H1 (cell line): ENCODE results near the gene PRR22. TPM values are rescaled to one million over a fixed set of nuclear protein-coding genes. Genes with fewer than 3 reads are reported as not detected.
A peak's percentile ranks its signal among the peaks of the same experiment; 100 is the strongest.

Source experiments
- CTCF ChIA-PET: fragments of 300-600 bp; sonication (Branson Sonifier 250); formaldehyde crosslinking; loops from one replicate; lab custom pipeline; 2021; ENCODE audit not compliant: partially characterized antibody; lab: Charles Lee
- POLR2A ChIA-PET: fragments of 300-600 bp; sonication (Branson Sonifier 250); formaldehyde crosslinking; loops from one replicate; lab custom pipeline; 2021; ENCODE audit warnings: inconsistent platforms; ENCODE audit not compliant: partially characterized antibody; lab: Charles Lee
- DNase-seq, 2 experiments: peaks; one replicate each; pipeline versions ENCODE4 v3.0.0 to v3.0.0-alpha.2; 2010 to 2022; ENCODE audit warnings: low spot score in 2 of 2, low read depth in 1 of 2, mixed read lengths in 1 of 2
- FAIRE-seq: peaks from 2 replicates; lab custom pipeline; 2011; peaks lifted over from hg19 to GRCh38; lab: Jason Lieb, UNC
- H2AFZ ChIP-seq: 2 replicates; pipeline ENCODE4 v1.8.1; 2012; ENCODE audit warnings: low read length, inconsistent platforms
- H2AK5ac ChIP-seq: 2 replicates; pipeline ENCODE4 v1.6.1; 2013; ENCODE audit warnings: low read depth, low read length
- H2BK120ac ChIP-seq: replicated peaks from 2 replicates; pipeline ENCODE3; 2013; ENCODE audit warnings: low read depth, low read length, inconsistent platforms
- H2BK12ac ChIP-seq: 2 replicates; pipeline ENCODE4 v1.6.1; 2013; ENCODE audit warnings: low read depth, low read length
- H2BK15ac ChIP-seq: 2 replicates; pipeline ENCODE4 v1.6.1; 2013; ENCODE audit warnings: low read length
- H2BK20ac ChIP-seq: 2 replicates; pipeline ENCODE4 v1.6.1; 2013; ENCODE audit warnings: low read length
- H2BK5ac ChIP-seq: 2 replicates; pipeline ENCODE4 v1.6.1; 2013; ENCODE audit warnings: low read depth, low read length
- H3K14ac ChIP-seq: 2 replicates; pipeline ENCODE4 v1.6.1; 2013; ENCODE audit warnings: inconsistent platforms; ENCODE audit not compliant: insufficient read length
- H3K18ac ChIP-seq: 2 replicates; pipeline ENCODE4 v1.6.1; 2013; ENCODE audit warnings: low read length; ENCODE audit errors: extremely low read depth
- H3K23ac ChIP-seq: 2 replicates; pipeline ENCODE4 v1.6.1; 2013; ENCODE audit warnings: inconsistent platforms; ENCODE audit not compliant: insufficient read length
- H3K23me2 ChIP-seq: 2 replicates; pipeline ENCODE4 v1.6.1; 2013; ENCODE audit warnings: low read depth, low read length
- H3K27ac ChIP-seq: 2 replicates; pipeline ENCODE4 v1.6.1; 2011; ENCODE audit warnings: low read depth, low read length, inconsistent platforms
- H3K27me3 ChIP-seq, 4 experiments: replicated peaks in 1 of 4; 1 replicate in 1 of 4; 2 replicates in 3 of 4; pipeline versions ENCODE4 v1.6.1 to v1.8.1; 2011 to 2013; ENCODE audit warnings: low read length in 3 of 4, mild to moderate bottlenecking in 3 of 4, inconsistent platforms in 2 of 4, mixed read lengths in 2 of 4, moderate library complexity in 1 of 4; ENCODE audit not compliant: control insufficient read depth in 3 of 4, insufficient read depth in 3 of 4; ENCODE audit errors: extremely low read depth in 1 of 4
- H3K36me3 ChIP-seq, 4 experiments: 2 replicates each; pipeline versions ENCODE4 v1.6.1 to v1.8.1; 2011 to 2013; ENCODE audit warnings: mild to moderate bottlenecking in 4 of 4, low read length in 3 of 4, moderate library complexity in 2 of 4, control low read depth in 1 of 4, inconsistent platforms in 1 of 4; ENCODE audit not compliant: insufficient read depth in 4 of 4, control insufficient read depth in 2 of 4
- H3K4ac ChIP-seq: replicated peaks from 2 replicates; pipeline ENCODE3; 2013; ENCODE audit warnings: low read length, low read depth, mixed read lengths, inconsistent platforms; ENCODE audit not compliant: insufficient read length
- H3K4me1 ChIP-seq, 4 experiments: replicated peaks in 1 of 4; 1 replicate in 1 of 4; 2 replicates in 3 of 4; pipeline versions ENCODE4 v1.6.1 to v1.8.1; 2011 to 2013; ENCODE audit warnings: low read length in 3 of 4, inconsistent platforms in 2 of 4, mixed read lengths in 1 of 4; ENCODE audit not compliant: insufficient read depth in 4 of 4, control insufficient read depth in 3 of 4
- H3K4me2 ChIP-seq, 2 experiments: 2 replicates each; pipeline versions ENCODE4 v1.6.1 to v1.8.1; 2011 to 2013; ENCODE audit warnings: low read depth in 2 of 2, low read length in 2 of 2, control low read depth in 1 of 2, inconsistent platforms in 1 of 2, mild to moderate bottlenecking in 1 of 2; ENCODE audit not compliant: insufficient read depth in 1 of 2
- H3K4me3 ChIP-seq, 4 experiments: fragments of 200-600, 300-600 bp in 1 of 4; sonication (generic), shearing (Covaris generic), sonication (Bioruptor Twin) in 1 of 4; 2 replicates each; pipeline versions ENCODE4 v1.5.1 to v1.8.1; 2011 to 2016; ENCODE audit warnings: low read length in 4 of 4, low read depth in 3 of 4, control low read depth in 2 of 4, inconsistent platforms in 2 of 4, mild to moderate bottlenecking in 2 of 4, mixed read lengths in 1 of 4, moderate library complexity in 1 of 4; ENCODE audit not compliant: insufficient read depth in 2 of 4; ENCODE audit errors: extremely low read depth in 1 of 4
- H3K56ac ChIP-seq: replicated peaks from 2 replicates; pipeline ENCODE3; 2013; ENCODE audit warnings: low read depth, mild to moderate bottlenecking, mixed read lengths, low read length, inconsistent platforms; ENCODE audit not compliant: insufficient read length
- H3K79me1 ChIP-seq: 2 replicates; pipeline ENCODE4 v1.6.1; 2013; ENCODE audit warnings: low read depth, low read length, control low read depth
- H3K79me2 ChIP-seq, 2 experiments: 2 replicates each; pipeline versions ENCODE4 v1.6.1 to v1.8.1; 2012 to 2013; ENCODE audit warnings: low read length in 2 of 2, mild to moderate bottlenecking in 2 of 2, inconsistent platforms in 1 of 2; ENCODE audit not compliant: insufficient read depth in 2 of 2, control insufficient read depth in 1 of 2
- H3K9ac ChIP-seq, 4 experiments: replicated peaks in 1 of 4; 1 replicate in 1 of 4; 2 replicates in 3 of 4; pipeline versions ENCODE4 v1.6.1 to v1.8.1; 2011 to 2013; ENCODE audit warnings: low read depth in 3 of 4, low read length in 3 of 4, control low read depth in 2 of 4, mild to moderate bottlenecking in 2 of 4, moderate library complexity in 2 of 4, inconsistent platforms in 1 of 4; ENCODE audit errors: extremely low read depth in 1 of 4
- H3K9me3 ChIP-seq, 2 experiments: 2 replicates each; pipeline versions ENCODE4 v1.6.1 to v1.8.1; 2012 to 2013; ENCODE audit warnings: mild to moderate bottlenecking in 2 of 2, moderate library complexity in 2 of 2, control low read depth in 1 of 2, inconsistent platforms in 1 of 2, low read depth in 1 of 2, low read length in 1 of 2, mixed read lengths in 1 of 2; ENCODE audit not compliant: insufficient read depth in 2 of 2
- H4K20me1 ChIP-seq, 2 experiments: replicated peaks in 1 of 2; 2 replicates each; pipeline versions ENCODE3 to v1.8.1; 2011 to 2013; ENCODE audit warnings: inconsistent platforms in 2 of 2, low read length in 2 of 2, mild to moderate bottlenecking in 1 of 2; ENCODE audit not compliant: insufficient read depth in 2 of 2, control insufficient read depth in 1 of 2
- H4K5ac ChIP-seq: 2 replicates; pipeline ENCODE4 v1.6.1; 2013; ENCODE audit warnings: low read length, low read depth, mixed read lengths, inconsistent platforms; ENCODE audit not compliant: insufficient read length
- H4K8ac ChIP-seq: 2 replicates; pipeline ENCODE4 v1.8.0; 2013; ENCODE audit warnings: mild to moderate bottlenecking, moderate library complexity, low read length, inconsistent platforms; ENCODE audit not compliant: insufficient read depth; ENCODE audit errors: extremely low read depth
- H4K91ac ChIP-seq: replicated peaks from 2 replicates; pipeline ENCODE3; 2013; ENCODE audit warnings: low read length, mixed read lengths, inconsistent platforms; ENCODE audit not compliant: insufficient read length
- SIN3A ChIP-seq, 2 experiments: IDR thresholded peaks in 1 of 2; conservative IDR thresholded peaks in 1 of 2; 2 replicates each; pipeline ENCODE4 v1.6.1; 2011 to 2012; ENCODE audit warnings: low read length in 2 of 2, improper control_type of control experiment in 1 of 2, low read depth in 1 of 2, mild to moderate bottlenecking in 1 of 2
- TAF7 ChIP-seq: optimal IDR thresholded peaks from 2 replicates; pipeline ENCODE3; 2011; ENCODE audit warnings: low read depth, mild to moderate bottlenecking, inconsistent platforms, low read length, moderate library complexity, borderline replicate concordance
- WGBS, 2 experiments: shearing (Covaris generic) in 1 of 2; methylation state at CpG; one replicate each; pipeline versions ENCODE4 v1.1.6 to v1.1.7; 2013 to 2015; ENCODE audit warnings: low lambda C conversion rate in 2 of 2, mixed read lengths in 2 of 2, inconsistent platforms in 1 of 2, low coverage in 1 of 2, missing lambda C conversion rate in 1 of 2; ENCODE audit not compliant: insufficient replicate concordance in 2 of 2, insufficient coverage in 1 of 2, insufficient read length in 1 of 2; ENCODE audit errors: extremely low coverage in 1 of 2, missing lambda C conversion rate in 1 of 2; 5-methylcytosine and 5-hydroxymethylcytosine counted together
- polyA plus RNA-seq, 7 experiments: library from polyadenylated mRNA; depleted of rRNA in 3 of 7; stranded (reverse) in 5 of 7; unstranded in 2 of 7; fragments of >200 nt in 5 of 7; fragments of 200-250 nt in 2 of 7; gene quantifications; 1 replicate in 5 of 7; 2 replicates in 1 of 7; 4 replicates in 1 of 7; pipeline versions ENCODE4 v1.2.1 to v1.2.3, GENCODE V29; 2011 to 2013; ENCODE audit warnings: missing spikeins in 2 of 7, mixed read lengths in 2 of 7
- total RNA-seq: library from RNA; stranded (reverse); fragmentation: NEBNext Ultra II Directional; extraction: Animal tissue kit (Norgen Biotek cat#: 25700); gene quantifications from 2 replicates; pipeline ENCODE4 v1.2.1, GENCODE V29; 2021
- TF ChIP-seq, protein P1 (sequence below): IDR thresholded peaks from 2 replicates; pipeline ENCODE4 v1.6.1; 2012; ENCODE audit warnings: inconsistent platforms

The PRR22 gene
- total and polyA plus RNA-seq, 2 of the 8 experiments (the other 6 are each of a cell fraction or from before 2014, with no cell fraction given): 1.9 to 2.1 TPM

GRCh38 chr19:5801796-5802619 is 17.5 kb upstream of the PRR22 start:
- no peak for FAIRE-seq
- DNase-seq: peak in 1 of 2 experiments; percentile 84
- H2BK15ac ChIP-seq: no peak overlapping the region

More at GRCh38 chr19:5801796-5802619, 17.5 kb upstream of the PRR22 start:
- Histone ChIP-seq H3K56ac (no peak overlapping the region), H2BK120ac (no peak overlapping the region), H3K23ac (no peak overlapping the region), H2BK20ac (peak overlapping the region; percentile 18; the same call in 1 of the 2 replicates), H2AK5ac (no peak overlapping the region), H3K4me1 (peaks cover 0 to 18% (median 10%) of the 10 kb centered on the region in 4 experiments; a peak in 5 of 7 replicates), H4K5ac (no peak overlapping the region), H3K27ac (no peak overlapping the region), H4K20me1 (peaks cover 0 to 5% of the 10 kb centered on the region in 2 experiments), H4K91ac (no peak overlapping the region), H2BK12ac (no peak overlapping the region), H3K23me2 (peaks cover 7% of the 10 kb centered on the region), H3K4me2 (peak overlapping the region; percentile 18 to 62; a peak in 3 of 4 replicates), H3K4me3 (no peak overlapping the region), H3K79me1 (peaks cover 2% of the 10 kb centered on the region; the same call in 1 of the 2 replicates), H3K14ac (no peak overlapping the region), H3K18ac (no peak overlapping the region), H2AFZ (no peak overlapping the region), H2BK5ac (0 out of 2 replicates have a peak overlapping the region, but pooled peaks have one; percentile 60), H3K9me3 (no peaks in the 10 kb centered on the region), H3K9ac (no peak overlapping the region), H4K8ac (peak overlapping the region; percentile 85; the same call in 1 of the 2 replicates), H3K27me3 (peaks cover 2 to 16% (median 8%) of the 10 kb centered on the region in 4 experiments; a peak in 6 of 7 replicates), H3K79me2 (no peaks in the 10 kb centered on the region; a peak in 1 of 4 replicates), H3K4ac (peak overlapping the region; percentile 53), H3K36me3 (no peaks in the 10 kb centered on the region)
- peak in 1 of 2 experiments; percentile 82; a peak in 2 of 4 replicates for TF ChIP-seq SIN3A (conservative IDR thresholded peaks at IDR 0.05 in 1 of 2, IDR thresholded peaks at IDR 0.05 in 1 of 2; ENCODE audit: low read depth in 1 of 2, low read length in 2 of 2)
- TF ChIP-seq, protein P1, sequence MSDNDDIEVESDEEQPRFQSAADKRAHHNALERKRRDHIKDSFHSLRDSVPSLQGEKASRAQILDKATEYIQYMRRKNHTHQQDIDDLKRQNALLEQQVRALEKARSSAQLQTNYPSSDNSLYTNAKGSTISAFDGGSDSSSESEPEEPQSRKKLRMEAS: peak; percentile 87
- TF ChIP-seq TAF7: no peak
- 32% methylated on average over 30 of the region's 33 CpGs; no CpG with 5 or more reads in 1 of the 2 experiments for WGBS, 2 experiments
- ChIA-PET POLR2A (interaction anchor here (1.5 to 3.0 kb wide), 2 partner anchors 11 to 26 kb away, joined by 7 to 12 read pairs; partner anchors contain the start of gene DUS3L), CTCF (interaction anchor here (0.6 to 1.4 kb wide), 3 partner anchors 26 to 217 kb away, joined by 3 to 5 read pairs (median 4); no protein-coding TSS in a partner anchor)
